Tibial nerve (tissue), 4 donors: ENCODE data around the gene PTPN9. TPM values are rescaled to one million over a fixed set of nuclear protein-coding genes. Genes with fewer than 3 reads are reported as not detected.
"Not testable (repeated sequence)": the region's sequence is repeated elsewhere in the genome, so short reads cannot be mapped to it uniquely, and the experiment has no call there.

Experiments used
- DNase-seq, 2 donors: peaks; one replicate each; pipeline ENCODE4 v3.0.0-alpha.2; 2019; ENCODE audit warnings: low spot score in 2 of 2
- H3K27ac ChIP-seq, 4 donors: fragments of 200-600 bp; sonication (generic) in 3 of 4; one replicate each; pipeline ENCODE4 v1.5.1; 2017 to 2019; ENCODE audit warnings: mild to moderate bottlenecking in 1 of 4
- H3K27me3 ChIP-seq, 2 donors: fragments of 200-600 bp; sonication (generic) in 1 of 2; one replicate each; pipeline versions ENCODE4 v1.5.1 to v1.6.0; 2017 to 2019
- H3K36me3 ChIP-seq, 3 donors: fragments of 200-600 bp; sonication (generic); one replicate each; pipeline ENCODE4 v1.5.1; 2018 to 2019
- H3K4me1 ChIP-seq, 4 donors: fragments of 200-600 bp; sonication (generic) in 3 of 4; one replicate each; pipeline ENCODE4 v1.5.1; 2017 to 2019
- H3K4me3 ChIP-seq, 4 donors: fragments of 200-600 bp; sonication (generic) in 3 of 4; one replicate each; pipeline ENCODE4 v1.5.1; 2017 to 2019; ENCODE audit warnings: mild to moderate bottlenecking in 1 of 4, moderate library complexity in 1 of 4
- H3K9me3 ChIP-seq, 4 donors: fragments of 200-600 bp; sonication (generic) in 3 of 4; one replicate each; pipeline ENCODE4 v1.5.1; 2017 to 2019
- EP300 ChIP-seq, 2 donors: sonication (generic); formaldehyde crosslinking; IDR thresholded peaks; one replicate each; pipeline ENCODE4 v1.6.1; 2017; ENCODE audit warnings: antibody characterized with exemption in 2 of 2, mild to moderate bottlenecking in 1 of 2
- POLR2A ChIP-seq, 2 donors: fragments of 450-650 bp; IDR thresholded peaks; one replicate each; pipeline ENCODE4 v1.6.1; 2017; ENCODE audit warnings: antibody characterized with exemption in 2 of 2, mild to moderate bottlenecking in 2 of 2, moderate library complexity in 2 of 2
- WGBS, 2 donors: methylation state at CpG; one replicate each; pipeline ENCODE4 v1.1.5; 2018; 5-methylcytosine and 5-hydroxymethylcytosine counted together
- total RNA-seq, 4 donors: library from RNA; depleted of rRNA; stranded (reverse); fragments of >200 nt; gene quantifications; one replicate each; pipeline ENCODE4 v1.1.0, GENCODE V29; 2016
- TF ChIP-seq, protein P1 (sequence below), 5 experiments: fragments of 200-600 bp in 3 of 5; fragments of 450-650 bp in 2 of 5; sonication (generic) in 3 of 5; IDR thresholded peaks; one replicate each; pipeline ENCODE4 v1.5.1; 2016 to 2019; ENCODE audit warnings: antibody characterized with exemption in 5 of 5, mild to moderate bottlenecking in 3 of 5, moderate library complexity in 2 of 5

The PTPN9 gene
- total RNA-seq, 4 donors from 2014 or later = 24.3 to 45.0 (median 32.0) TPM

DNA sequence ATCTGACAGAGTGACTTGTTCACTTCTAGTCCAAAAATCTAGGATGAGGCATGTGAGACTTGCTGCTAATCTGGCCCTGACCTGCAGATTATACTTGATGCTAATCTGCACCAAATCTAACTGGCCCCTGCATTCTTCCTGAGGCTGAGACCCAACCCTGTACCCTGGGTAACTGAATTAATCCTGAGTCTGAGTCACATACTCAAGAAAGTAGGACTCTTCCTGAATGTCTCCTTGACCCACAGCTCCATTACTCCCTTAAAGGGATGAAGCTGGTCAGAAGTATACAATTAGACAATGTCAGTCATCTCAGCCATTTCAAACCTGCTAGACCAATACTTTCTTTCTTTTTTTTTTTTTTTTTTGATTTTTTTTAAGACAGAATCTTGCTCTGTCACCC, 25.5 kb downstream of the PTPN9 start:
- DNase-seq = no peak
- Histone ChIP-seq H3K4me1 (peaks cover 0 to 30% (median 0%) of the 10 kb centered on the region in 4 donors), H3K27ac (no peak overlapping the region), H3K9me3 (no peaks in the 10 kb centered on the region), H3K36me3 (no peaks in the 10 kb centered on the region), H3K4me3 (no peak overlapping the region), H3K27me3 (no peaks in the 10 kb centered on the region)
- no peak for TF ChIP-seq POLR2A (IDR thresholded peaks at IDR 0.05)
- no peak for TF ChIP-seq EP300 (IDR thresholded peaks at IDR 0.05)
- TF ChIP-seq, protein P1, sequence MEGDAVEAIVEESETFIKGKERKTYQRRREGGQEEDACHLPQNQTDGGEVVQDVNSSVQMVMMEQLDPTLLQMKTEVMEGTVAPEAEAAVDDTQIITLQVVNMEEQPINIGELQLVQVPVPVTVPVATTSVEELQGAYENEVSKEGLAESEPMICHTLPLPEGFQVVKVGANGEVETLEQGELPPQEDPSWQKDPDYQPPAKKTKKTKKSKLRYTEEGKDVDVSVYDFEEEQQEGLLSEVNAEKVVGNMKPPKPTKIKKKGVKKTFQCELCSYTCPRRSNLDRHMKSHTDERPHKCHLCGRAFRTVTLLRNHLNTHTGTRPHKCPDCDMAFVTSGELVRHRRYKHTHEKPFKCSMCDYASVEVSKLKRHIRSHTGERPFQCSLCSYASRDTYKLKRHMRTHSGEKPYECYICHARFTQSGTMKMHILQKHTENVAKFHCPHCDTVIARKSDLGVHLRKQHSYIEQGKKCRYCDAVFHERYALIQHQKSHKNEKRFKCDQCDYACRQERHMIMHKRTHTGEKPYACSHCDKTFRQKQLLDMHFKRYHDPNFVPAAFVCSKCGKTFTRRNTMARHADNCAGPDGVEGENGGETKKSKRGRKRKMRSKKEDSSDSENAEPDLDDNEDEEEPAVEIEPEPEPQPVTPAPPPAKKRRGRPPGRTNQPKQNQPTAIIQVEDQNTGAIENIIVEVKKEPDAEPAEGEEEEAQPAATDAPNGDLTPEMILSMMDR (IDR thresholded peaks at IDR 0.05) = no peak

DNA sequence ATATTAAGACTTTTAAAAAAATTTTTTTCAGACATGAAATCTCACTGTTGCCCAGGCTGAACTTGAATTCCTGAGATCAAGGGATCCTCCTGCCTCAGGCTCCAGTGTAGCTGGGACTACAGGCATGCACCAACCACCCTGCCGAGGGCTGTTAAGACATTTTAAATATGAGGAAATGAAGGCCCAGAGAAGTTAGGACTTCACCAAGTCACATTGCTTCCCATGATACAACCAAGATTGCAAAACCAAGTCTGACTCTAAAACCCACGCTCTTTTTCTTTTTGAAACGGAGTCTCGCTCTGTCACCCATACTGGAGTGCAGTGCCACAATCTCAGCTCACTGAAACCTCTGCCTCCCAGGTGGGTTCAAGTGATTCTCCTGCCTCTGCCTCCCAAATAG, 28.0 kb downstream of the PTPN9 start:
- Histone ChIP-seq H3K36me3 (no peaks in the 10 kb centered on the region), H3K4me3 (no peak overlapping the region), H3K4me1 (peaks cover 0 to 38% (median 0%) of the 10 kb centered on the region in 4 donors), H3K27me3 (no peaks in the 10 kb centered on the region), H3K27ac (no peak overlapping the region), H3K9me3 (no peaks in the 10 kb centered on the region)
- DNase-seq = no peak
- WGBS, 2 donors = 77 to 84% methylated on average over 4 of the region's 4 CpGs
- TF ChIP-seq, protein P1 (IDR thresholded peaks at IDR 0.05) = no peak

DNA sequence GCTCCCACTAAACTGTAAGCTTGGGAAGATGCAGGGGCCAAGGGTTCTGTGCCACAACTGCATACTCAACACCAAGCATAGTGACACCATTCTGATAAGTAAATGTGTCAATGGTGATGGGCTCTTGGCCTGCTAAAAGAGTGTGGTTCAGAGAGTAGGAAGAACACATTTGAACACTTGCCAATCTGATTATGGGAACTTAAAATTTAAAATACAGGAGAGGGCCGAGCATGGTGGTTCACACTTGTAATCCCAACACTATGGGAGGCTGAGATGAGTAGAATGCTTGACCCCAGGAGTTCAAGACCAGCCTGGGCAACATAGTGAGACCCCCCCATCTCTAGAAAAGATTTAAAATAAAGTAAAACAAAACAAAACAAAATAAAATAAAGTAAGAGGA, 34.1 kb downstream of the PTPN9 start:
- 52 to 53% methylated on average over 1 of the region's 1 CpG for WGBS, 2 donors
- peaks cover 0 to 4% (median 0%) of the 10 kb centered on the region in 3 donors for H3K36me3 ChIP-seq
- no peak for DNase-seq
- H3K4me3 ChIP-seq = no peak overlapping the region
- no peak for TF ChIP-seq POLR2A (IDR thresholded peaks at IDR 0.05)
- TF ChIP-seq, protein P1 (IDR thresholded peaks at IDR 0.05) = no peak
- no peak for TF ChIP-seq EP300 (IDR thresholded peaks at IDR 0.05)
- no peaks in the 10 kb centered on the region for H3K27me3 ChIP-seq
- peak overlapping the region in 1 of 4 donors; percentile 19 for H3K27ac ChIP-seq
- H3K4me1 ChIP-seq = peaks cover 0 to 41% (median 16%) of the 10 kb centered on the region in 4 donors
- no peaks in the 10 kb centered on the region for H3K9me3 ChIP-seq

DNA sequence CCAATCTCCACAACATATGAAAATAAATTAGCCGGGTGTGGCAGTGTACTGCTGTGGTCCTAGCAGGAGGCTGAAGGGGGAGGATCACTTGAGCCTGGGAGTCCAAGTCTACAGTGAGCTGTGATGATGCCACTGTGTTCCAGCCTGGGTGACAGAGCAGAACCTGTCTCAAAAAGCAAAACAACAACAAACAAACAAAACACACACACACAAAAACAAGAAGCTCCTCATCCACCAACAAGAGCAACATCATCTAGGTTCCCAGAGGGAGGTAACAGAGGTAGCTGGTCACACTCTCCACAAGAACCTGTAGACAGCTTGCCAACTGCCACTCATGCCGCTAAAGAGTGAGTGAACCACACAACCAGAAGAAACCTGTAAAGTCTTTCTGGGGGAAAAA, 34.8 kb downstream of the PTPN9 start:
- no peak for TF ChIP-seq EP300 (IDR thresholded peaks at IDR 0.05)
- no peak for TF ChIP-seq POLR2A (IDR thresholded peaks at IDR 0.05)
- TF ChIP-seq, protein P1 (IDR thresholded peaks at IDR 0.05) = no peak
- Histone ChIP-seq H3K36me3 (peaks cover 0 to 4% (median 0%) of the 10 kb centered on the region in 3 donors), H3K4me3 (no peak overlapping the region), H3K4me1 (peaks cover 0 to 41% (median 16%) of the 10 kb centered on the region in 4 donors), H3K27ac (peak overlapping the region in 2 of 4 donors; percentile 57 to 64), H3K27me3 (no peaks in the 10 kb centered on the region), H3K9me3 (no peaks in the 10 kb centered on the region)
- WGBS, 2 donors = 72 to 76% methylated on average over 2 of the region's 2 CpGs
- no peak for DNase-seq

DNA sequence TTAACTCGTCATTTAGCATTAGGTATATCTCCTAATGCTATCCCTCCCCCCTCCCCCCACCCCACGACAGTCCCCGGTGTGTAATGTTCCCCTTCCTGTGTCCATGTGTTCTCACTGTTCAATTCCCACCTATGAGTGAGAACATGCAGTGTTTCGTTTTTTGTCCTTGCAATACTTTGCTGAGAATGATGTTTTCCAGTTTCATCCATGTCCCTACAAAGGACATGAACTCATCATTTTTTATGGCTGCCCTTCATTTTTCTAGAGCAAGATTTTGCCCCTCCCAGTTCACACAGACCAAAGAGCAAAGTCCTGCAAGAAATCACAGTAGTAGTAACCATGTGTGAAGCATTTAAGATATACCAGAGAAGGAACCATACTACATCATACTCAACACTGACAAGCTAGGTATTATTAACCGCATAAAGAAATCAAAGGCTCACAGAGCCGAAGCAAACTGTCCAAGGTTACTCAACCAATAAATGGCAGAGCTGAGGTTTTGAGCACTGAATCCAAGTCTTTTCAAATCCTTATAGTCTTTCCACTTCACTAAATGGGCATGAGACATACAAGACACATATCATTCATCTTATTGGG, 36.1 kb downstream of the PTPN9 start:
- H3K9me3 ChIP-seq, DNase-seq, H3K4me3 ChIP-seq, H3K27me3 ChIP-seq, H3K36me3 ChIP-seq: not testable (repeated sequence)
- 56% methylated on average over 6 of the region's 6 CpGs for WGBS, 2 donors
- Histone ChIP-seq H3K27ac (peak overlapping the region in 2 of 4 donors; percentile 57 to 65), H3K4me1 (peaks cover 0 to 41% (median 16%) of the 10 kb centered on the region in 4 donors)
